HG02798 (cell line): ENCODE data around the gene METTL24.
"Not testable (repeated sequence)": the region's sequence is repeated elsewhere in the genome, so short reads cannot be mapped to it uniquely, and the experiment has no call there.

Source experiments
- ATAC-seq: cut with Tn5 transposase; IDR thresholded peaks from one replicate; pipeline ENCODE4 v1.9.1; 2021; ENCODE audit warnings: mild to moderate bottlenecking; ENCODE audit not compliant: unreplicated experiment, poor library complexity

Gene METTL24

GRCh38 chr6:110364364-110365105 lies 6.4 kb upstream of the METTL24 start:
- no peak for ATAC-seq

GRCh38 chr6:110363748-110364147 lies 5.6 kb upstream of the METTL24 start:
- no peak for ATAC-seq

- no peak for ATAC-seq
These were observed 2.5 kb upstream of the METTL24 start for GRCh38 chr6:110360676-110361075.

GRCh38 chr6:110359556-110359955 lies 1.4 kb upstream of the METTL24 start:
- no peak for ATAC-seq

GRCh38 chr6:110358553-110359160 lies 508 bp upstream of the METTL24 start:
- no peak for ATAC-seq

- no peak for ATAC-seq
These were observed 868 bp downstream of the METTL24 start for GRCh38 chr6:110357298-110357663.

- ATAC-seq = no peak
These were observed 1.4 kb downstream of the METTL24 start for GRCh38 chr6:110356778-110357177.

GRCh38 chr6:110355727-110356126 lies 2.4 kb downstream of the METTL24 start:
- no peak for ATAC-seq

GRCh38 chr6:110355022-110355421 lies 3.1 kb downstream of the METTL24 start:
- no peak for ATAC-seq

GRCh38 chr6:110354153-110354552 lies 4.0 kb downstream of the METTL24 start:
- ATAC-seq = no peak

- ATAC-seq = no peak
These were observed 4.6 kb downstream of the METTL24 start for GRCh38 chr6:110353457-110354001.

- ATAC-seq = no peak
These were observed 5.4 kb downstream of the METTL24 start for GRCh38 chr6:110352563-110353262.

GRCh38 chr6:110351986-110352385 lies 6.2 kb downstream of the METTL24 start:
- no peak for ATAC-seq

GRCh38 chr6:110351546-110351945 lies 6.6 kb downstream of the METTL24 start:
- no peak for ATAC-seq

- ATAC-seq = not testable (repeated sequence)
These were observed 7.6 kb downstream of the METTL24 start for GRCh38 chr6:110350593-110350992.

- no peak for ATAC-seq
These were observed 9.0 kb downstream of the METTL24 start for GRCh38 chr6:110348961-110349690.

GRCh38 chr6:110345025-110345424 lies 13.1 kb downstream of the METTL24 start:
- no peak for ATAC-seq

GRCh38 chr6:110342759-110343158 lies 15.4 kb downstream of the METTL24 start:
- no peak for ATAC-seq

GRCh38 chr6:110341663-110342596 lies 16.2 kb downstream of the METTL24 start:
- no peak for ATAC-seq
